ENCODE measurements around the gene STAT4.

STAT4 gene

GRCh38 chr2:191171708-191172355 is 21.0 kb upstream of the STAT4 start:
- H3K9me3 ChIP-seq (replicated peaks; ENCODE audit: low read length): no peaks in the 10 kb centered on the region
- H3K4me2 ChIP-seq (ENCODE audit: low read length): peak overlapping the region; percentile 67
- peak overlapping the region; percentile 4 for H3K9ac ChIP-seq (ENCODE audit: low read depth, low read length)
- peaks cover 53% of the 10 kb centered on the region for H3K4me1 ChIP-seq (ENCODE audit: control insufficient read depth, insufficient read depth, low read length)
- no peaks in the 10 kb centered on the region for H3K36me3 ChIP-seq (ENCODE audit: insufficient read depth, low read length)
- H3K4me3 ChIP-seq (ENCODE audit: low read length): no peak overlapping the region
- H3K27me3 ChIP-seq (ENCODE audit: control insufficient read depth, insufficient read depth, low read length): no peaks in the 10 kb centered on the region

- Histone ChIP-seq H3K9ac (ENCODE audit: low read depth, low read length) (peak overlapping the region; percentile 4), H3K4me3 (ENCODE audit: low read length) (no peak overlapping the region), H3K4me1 (ENCODE audit: control insufficient read depth, insufficient read depth, low read length) (peaks cover 58% of the 10 kb centered on the region), H3K36me3 (ENCODE audit: insufficient read depth, low read length) (no peaks in the 10 kb centered on the region), H3K4me2 (ENCODE audit: low read length) (peak overlapping the region; percentile 17), H3K9me3 (replicated peaks; ENCODE audit: low read length) (no peaks in the 10 kb centered on the region), H3K27me3 (ENCODE audit: control insufficient read depth, insufficient read depth, low read length) (no peaks in the 10 kb centered on the region)
Observed at GRCh38 chr2:191171286-191171685, 20.5 kb upstream of the STAT4 start.

DNA sequence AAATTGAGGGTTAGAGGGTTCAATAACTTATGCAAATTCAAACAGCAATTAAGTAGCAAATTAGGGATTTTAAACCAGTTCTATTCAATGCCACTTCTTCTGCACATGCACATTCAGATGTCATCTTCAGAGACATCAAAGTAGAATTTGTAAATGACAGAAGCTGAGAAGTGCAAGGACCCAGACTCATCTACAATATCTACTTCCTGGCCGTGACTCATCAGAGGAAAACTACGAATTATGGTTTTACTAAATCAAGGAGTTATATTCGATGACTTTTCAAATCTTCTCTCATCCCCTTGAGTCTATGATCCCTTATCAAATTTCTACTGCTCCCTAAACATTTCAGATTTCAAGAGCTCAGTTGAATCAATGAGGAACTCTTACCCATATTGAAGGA is 20.0 kb upstream of the STAT4 start:
- H3K9me3 ChIP-seq (replicated peaks; ENCODE audit: low read length): no peaks in the 10 kb centered on the region
- no peaks in the 10 kb centered on the region for H3K36me3 ChIP-seq (ENCODE audit: insufficient read depth, low read length)
- H3K4me2 ChIP-seq (ENCODE audit: low read length): peak overlapping the region; percentile 17
- no peak overlapping the region for H3K9ac ChIP-seq (ENCODE audit: low read depth, low read length)
- H3K27me3 ChIP-seq (ENCODE audit: control insufficient read depth, insufficient read depth, low read length): no peaks in the 10 kb centered on the region
- peaks cover 63% of the 10 kb centered on the region for H3K4me1 ChIP-seq (ENCODE audit: control insufficient read depth, insufficient read depth, low read length)
- no peak overlapping the region for H3K4me3 ChIP-seq (ENCODE audit: low read length)

- Histone ChIP-seq H3K4me2 (ENCODE audit: low read length) (no peak overlapping the region), H3K9me3 (replicated peaks; ENCODE audit: low read length) (no peaks in the 10 kb centered on the region), H3K4me3 (ENCODE audit: low read length) (no peak overlapping the region), H3K9ac (ENCODE audit: low read depth, low read length) (no peak overlapping the region), H3K27me3 (ENCODE audit: control insufficient read depth, insufficient read depth, low read length) (no peaks in the 10 kb centered on the region), H3K4me1 (ENCODE audit: control insufficient read depth, insufficient read depth, low read length) (peaks cover 68% of the 10 kb centered on the region), H3K36me3 (ENCODE audit: insufficient read depth, low read length) (no peaks in the 10 kb centered on the region)
Observed at GRCh38 chr2:191170301-191170636, 19.5 kb upstream of the STAT4 start.

DNA sequence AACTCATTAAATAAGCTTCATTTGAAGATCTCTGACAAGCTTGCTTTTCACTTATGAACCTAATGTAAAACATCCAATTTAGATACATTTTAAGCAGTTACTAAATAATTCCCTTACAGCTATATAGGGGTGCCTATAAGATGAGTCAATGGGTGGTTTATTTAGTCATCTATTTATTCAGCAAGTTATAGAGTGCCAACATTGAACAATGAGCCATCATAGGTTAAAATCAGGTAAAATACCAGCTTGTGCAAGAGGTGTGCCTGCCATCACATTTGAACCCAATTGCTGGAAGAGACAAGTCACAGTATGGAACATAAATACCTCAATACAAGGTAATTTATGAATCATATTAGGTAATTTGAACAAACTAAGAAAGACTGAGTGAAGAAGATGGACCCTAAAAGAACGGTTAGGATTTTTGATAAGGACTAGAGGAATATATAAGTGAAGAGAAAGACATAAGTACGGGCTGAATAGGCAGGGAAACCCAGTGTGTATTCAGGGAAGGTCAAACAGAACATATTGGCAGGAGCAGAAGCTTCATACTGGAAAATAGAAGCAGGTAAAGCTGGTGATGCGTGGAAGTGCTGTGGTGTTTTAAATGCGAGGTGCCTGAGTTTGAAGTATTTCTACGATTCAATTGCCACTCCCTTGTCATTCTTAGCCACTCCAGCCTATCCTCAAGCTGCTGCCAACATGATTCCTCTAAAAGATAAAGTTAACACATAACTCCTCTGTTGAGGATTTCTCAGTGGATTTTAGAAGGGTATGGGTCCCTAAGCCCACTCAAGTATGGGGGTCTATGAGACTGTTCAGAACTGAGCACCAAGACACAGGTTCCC is 18.9 kb upstream of the STAT4 start:
- Histone ChIP-seq H3K4me2 (ENCODE audit: low read length) (no peak overlapping the region), H3K9ac (ENCODE audit: low read depth, low read length) (no peak overlapping the region), H3K36me3 (ENCODE audit: insufficient read depth, low read length) (no peaks in the 10 kb centered on the region), H3K9me3 (replicated peaks; ENCODE audit: low read length) (no peaks in the 10 kb centered on the region), H3K4me1 (ENCODE audit: control insufficient read depth, insufficient read depth, low read length) (peaks cover 70% of the 10 kb centered on the region), H3K4me3 (ENCODE audit: low read length) (no peak overlapping the region), H3K27me3 (ENCODE audit: control insufficient read depth, insufficient read depth, low read length) (no peaks in the 10 kb centered on the region)

GRCh38 chr2:191167766-191168165 is 17.0 kb upstream of the STAT4 start:
- H3K27me3 ChIP-seq (ENCODE audit: control insufficient read depth, insufficient read depth, low read length): no peaks in the 10 kb centered on the region

GRCh38 chr2:191166756-191167445 is 16.1 kb upstream of the STAT4 start:
- H3K4me2 ChIP-seq (ENCODE audit: low read length): no peak overlapping the region
- no peaks in the 10 kb centered on the region for H3K9me3 ChIP-seq (replicated peaks; ENCODE audit: low read length)
- H3K9ac ChIP-seq (ENCODE audit: low read depth, low read length): no peak overlapping the region
- no peaks in the 10 kb centered on the region for H3K27me3 ChIP-seq (ENCODE audit: control insufficient read depth, insufficient read depth, low read length)
- no peak overlapping the region for H3K4me3 ChIP-seq (ENCODE audit: low read length)
- H3K4me1 ChIP-seq (ENCODE audit: control insufficient read depth, insufficient read depth, low read length): peaks cover 58% of the 10 kb centered on the region
- H3K36me3 ChIP-seq (ENCODE audit: insufficient read depth, low read length): no peaks in the 10 kb centered on the region

More at GRCh38 chr2:191167766-191168165, 17.0 kb upstream of the STAT4 start:
- H3K4me3 ChIP-seq (ENCODE audit: low read length): no peak overlapping the region
- no peaks in the 10 kb centered on the region for H3K9me3 ChIP-seq (replicated peaks; ENCODE audit: low read length)
- no peaks in the 10 kb centered on the region for H3K36me3 ChIP-seq (ENCODE audit: insufficient read depth, low read length)
- no peak overlapping the region for H3K4me2 ChIP-seq (ENCODE audit: low read length)
- peaks cover 64% of the 10 kb centered on the region for H3K4me1 ChIP-seq (ENCODE audit: control insufficient read depth, insufficient read depth, low read length)
- H3K9ac ChIP-seq (ENCODE audit: low read depth, low read length): no peak overlapping the region

- Histone ChIP-seq H3K9ac (ENCODE audit: low read depth, low read length) (no peak overlapping the region), H3K4me2 (ENCODE audit: low read length) (peak overlapping the region; percentile 0), H3K36me3 (ENCODE audit: insufficient read depth, low read length) (no peaks in the 10 kb centered on the region), H3K4me3 (ENCODE audit: low read length) (no peak overlapping the region), H3K4me1 (ENCODE audit: control insufficient read depth, insufficient read depth, low read length) (peaks cover 52% of the 10 kb centered on the region), H3K9me3 (replicated peaks; ENCODE audit: low read length) (no peaks in the 10 kb centered on the region), H3K27me3 (ENCODE audit: control insufficient read depth, insufficient read depth, low read length) (no peaks in the 10 kb centered on the region)
Observed at GRCh38 chr2:191166111-191166755, 15.4 kb upstream of the STAT4 start.

GRCh38 chr2:191165176-191165643 is 14.4 kb upstream of the STAT4 start:
- Histone ChIP-seq H3K4me2 (ENCODE audit: low read length) (peak overlapping the region; percentile 30), H3K4me3 (ENCODE audit: low read length) (no peak overlapping the region), H3K9me3 (replicated peaks; ENCODE audit: low read length) (no peaks in the 10 kb centered on the region), H3K9ac (ENCODE audit: low read depth, low read length) (no peak overlapping the region), H3K4me1 (ENCODE audit: control insufficient read depth, insufficient read depth, low read length) (peaks cover 42% of the 10 kb centered on the region), H3K27me3 (ENCODE audit: control insufficient read depth, insufficient read depth, low read length) (no peaks in the 10 kb centered on the region), H3K36me3 (ENCODE audit: insufficient read depth, low read length) (no peaks in the 10 kb centered on the region)

DNA sequence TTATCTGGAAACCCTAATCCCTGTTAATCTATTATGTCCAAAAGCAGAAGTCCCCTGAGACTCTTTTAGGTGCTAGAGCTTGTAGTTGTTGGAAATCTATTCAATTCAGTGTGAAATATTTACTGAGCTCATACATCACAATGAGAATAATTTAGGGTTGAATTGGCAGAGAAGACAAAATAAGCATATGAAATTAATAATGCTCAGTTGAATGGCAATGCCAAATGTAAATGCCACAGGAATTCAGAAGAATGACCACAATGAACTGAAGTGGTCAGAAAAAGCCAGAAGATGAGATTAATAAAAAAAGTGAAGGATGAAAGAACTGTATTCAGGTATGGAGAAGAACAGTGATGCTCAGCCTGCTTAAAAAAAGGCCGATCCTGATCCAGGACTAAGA is 8.0 kb upstream of the STAT4 start:
- no peak overlapping the region for H3K4me3 ChIP-seq (ENCODE audit: low read length)
- H3K9ac ChIP-seq (ENCODE audit: low read depth, low read length): no peak overlapping the region
- H3K4me2 ChIP-seq (ENCODE audit: low read length): no peak overlapping the region
- H3K27me3 ChIP-seq (ENCODE audit: control insufficient read depth, insufficient read depth, low read length): no peaks in the 10 kb centered on the region
- no peaks in the 10 kb centered on the region for H3K36me3 ChIP-seq (ENCODE audit: insufficient read depth, low read length)
- no peaks in the 10 kb centered on the region for H3K4me1 ChIP-seq (ENCODE audit: control insufficient read depth, insufficient read depth, low read length)
- no peaks in the 10 kb centered on the region for H3K9me3 ChIP-seq (replicated peaks; ENCODE audit: low read length)

- Histone ChIP-seq H3K4me3 (ENCODE audit: low read length) (no peak overlapping the region), H3K27me3 (ENCODE audit: control insufficient read depth, insufficient read depth, low read length) (no peaks in the 10 kb centered on the region), H3K4me1 (ENCODE audit: control insufficient read depth, insufficient read depth, low read length) (no peaks in the 10 kb centered on the region), H3K4me2 (ENCODE audit: low read length) (no peak overlapping the region), H3K9me3 (replicated peaks; ENCODE audit: low read length) (no peaks in the 10 kb centered on the region), H3K36me3 (ENCODE audit: insufficient read depth, low read length) (no peaks in the 10 kb centered on the region), H3K9ac (ENCODE audit: low read depth, low read length) (no peak overlapping the region)
Observed at GRCh38 chr2:191158193-191158592, 7.4 kb upstream of the STAT4 start.
